Measurements from ENCODE around the gene RFX7.

- no peak for TF ChIP-seq POLR2A (IDR thresholded peaks at IDR 0.05; ENCODE audit: low read depth, low read length)
- TF ChIP-seq TAF1 (IDR thresholded peaks at IDR 0.05; ENCODE audit: borderline replicate concordance, low read depth, low read length): no peak
These were observed 31.6 kb downstream of the RFX7 start for GRCh38 chr15:56211960-56212550.

All from GM12892 (cell line).